GM23248 (cell line): ENCODE measurements around the gene HNF4A.

Experiments used
- EZH2 ChIP-seq: fragments of 200-600 bp; sonication (generic); IDR thresholded peaks from 2 replicates; pipeline ENCODE4 v1.6.1; 2018; ENCODE audit warnings: antibody characterized with exemption, mild to moderate bottlenecking; ENCODE audit not compliant: insufficient read depth, poor library complexity, severe bottlenecking
- EZH2phosphoT487 ChIP-seq: fragments of 200-600 bp; sonication (generic); IDR thresholded peaks from 2 replicates; pipeline ENCODE4 v1.6.1; 2018; ENCODE audit warnings: antibody characterized with exemption, moderate library complexity, mild to moderate bottlenecking, low read depth; ENCODE audit not compliant: insufficient read depth

DNA sequence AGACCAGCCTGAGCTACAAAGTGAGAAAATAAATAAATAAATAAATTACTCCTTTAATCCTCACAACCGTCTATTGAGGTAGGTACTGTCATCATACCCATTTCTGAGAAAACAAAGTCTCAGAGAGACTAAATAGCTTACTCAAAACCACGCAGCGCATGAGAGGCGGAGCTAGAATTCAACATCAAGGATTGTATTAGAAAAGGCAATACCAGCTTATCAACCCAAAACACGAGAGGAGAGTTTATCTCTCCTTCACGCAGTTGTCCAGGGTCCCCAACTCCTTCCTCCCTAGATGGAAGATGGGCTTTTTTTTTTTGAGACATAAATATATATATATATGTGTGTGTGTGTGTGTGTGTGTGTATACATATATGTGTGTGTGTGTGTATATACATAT lies 12.2 kb downstream of the HNF4A start:
- TF ChIP-seq EZH2 (no peak), EZH2phosphoT487 (no peak)
